ENCODE data around the gene GNA14.

GRCh38 chr9:77667151-77667550 lies 19.0 kb upstream of the GNA14 start:
- TF ChIP-seq POLR2A (IDR thresholded peaks at IDR 0.05; ENCODE audit: low read depth, low read length) (no peak), CTCF (IDR thresholded peaks at IDR 0.05; ENCODE audit: extremely low read depth in 1 of 2, insufficient read depth in 1 of 2, low read depth in 1 of 2, low read length in 2 of 2) (no peak), POLR2AphosphoS5 (IDR thresholded peaks at IDR 0.05; ENCODE audit: insufficient read depth, low read depth, low read length) (no peak), JUN (IDR thresholded peaks at IDR 0.05; ENCODE audit: borderline replicate concordance, insufficient read depth, insufficient read length, low read depth) (no peak), MAX (IDR thresholded peaks at IDR 0.05; ENCODE audit: insufficient read depth, insufficient read length) (no peak), MYC (IDR thresholded peaks at IDR 0.05; ENCODE audit: low read depth, low read length) (no peak)
